Astrocyte (in vitro differentiated cells and primary cell): Measurements from ENCODE around the gene LSM14A. TPM values are rescaled to one million over a fixed set of nuclear protein-coding genes. Genes with fewer than 3 reads are reported as not detected.

ENCODE experiments used
- DNase-seq: peaks from one replicate; pipeline ENCODE4 v3.0.0-alpha.2; 2010; ENCODE audit warnings: low read depth
- FAIRE-seq: peaks from 2 replicates; lab custom pipeline; 2011; peaks lifted over from hg19 to GRCh38; lab: Jason Lieb, UNC
- H2AFZ ChIP-seq: 2 replicates; pipeline ENCODE4 v1.6.0; 2012; ENCODE audit warnings: low read depth, low read length, inconsistent platforms
- H3K27ac ChIP-seq: 2 replicates; pipeline ENCODE4 v1.5.1; 2011; ENCODE audit warnings: low read depth, low read length, inconsistent platforms
- H3K27me3 ChIP-seq: 2 replicates; pipeline ENCODE4 v1.6.0; 2011; ENCODE audit warnings: low read length, inconsistent platforms; ENCODE audit not compliant: insufficient read depth
- H3K36me3 ChIP-seq: 2 replicates; pipeline ENCODE4 v1.5.1; 2011; ENCODE audit warnings: low read length, inconsistent platforms; ENCODE audit not compliant: insufficient read depth
- H3K4me1 ChIP-seq: 2 replicates; pipeline ENCODE4 v1.5.1; 2011; ENCODE audit warnings: low read length, inconsistent platforms; ENCODE audit not compliant: insufficient read depth
- H3K4me2 ChIP-seq: 2 replicates; pipeline ENCODE4 v1.6.0; 2012; ENCODE audit warnings: low read length, inconsistent platforms
- H3K4me3 ChIP-seq: 2 replicates; pipeline ENCODE4 v1.5.1; 2011; ENCODE audit warnings: low read depth, mild to moderate bottlenecking, low read length, inconsistent platforms; ENCODE audit not compliant: insufficient read depth
- H3K79me2 ChIP-seq: 2 replicates; pipeline ENCODE4 v1.6.0; 2012; ENCODE audit warnings: mild to moderate bottlenecking, low read length, inconsistent platforms; ENCODE audit not compliant: insufficient read depth
- H3K9ac ChIP-seq: 2 replicates; pipeline ENCODE4 v1.6.0; 2012; ENCODE audit warnings: mild to moderate bottlenecking, low read length, inconsistent platforms
- H3K9me3 ChIP-seq: 2 replicates; pipeline ENCODE4 v1.5.1; 2012; ENCODE audit warnings: low read depth, mild to moderate bottlenecking, low read length, inconsistent platforms; ENCODE audit not compliant: insufficient read depth
- H4K20me1 ChIP-seq: 2 replicates; pipeline ENCODE4 v1.6.0; 2012; ENCODE audit warnings: low read length, inconsistent platforms; ENCODE audit not compliant: insufficient read depth
- H3K27ac Mint-ChIP-seq: one replicate; pipeline ENCODE4 v1.8.0; 2021; ENCODE audit warnings: mild to moderate bottlenecking, mixed read lengths; ENCODE audit not compliant: unreplicated experiment
- H3K27me3 Mint-ChIP-seq: one replicate; pipeline ENCODE4 v1.8.0; 2021; ENCODE audit warnings: low read depth, mixed read lengths; ENCODE audit not compliant: unreplicated experiment
- H3K36me3 Mint-ChIP-seq: one replicate; pipeline ENCODE4 v1.8.0; 2021; ENCODE audit warnings: low read depth, mixed read lengths; ENCODE audit not compliant: unreplicated experiment
- H3K4me1 Mint-ChIP-seq: one replicate; pipeline ENCODE4 v1.8.0; 2021; ENCODE audit warnings: low read depth, mixed read lengths; ENCODE audit not compliant: unreplicated experiment
- H3K4me3 Mint-ChIP-seq: one replicate; pipeline ENCODE4 v1.8.0; 2021; ENCODE audit warnings: mild to moderate bottlenecking, moderate library complexity, mixed read lengths; ENCODE audit not compliant: unreplicated experiment
- H3K9me3 Mint-ChIP-seq: one replicate; pipeline ENCODE4 v1.8.0; 2021; ENCODE audit warnings: mild to moderate bottlenecking, mixed read lengths; ENCODE audit not compliant: unreplicated experiment
- CTCF ChIP-seq: IDR thresholded peaks from 2 replicates; pipeline ENCODE4 v1.5.1; 2011; ENCODE audit warnings: low read depth, mild to moderate bottlenecking, inconsistent platforms, low read length, moderate library complexity; ENCODE audit not compliant: insufficient read depth
- EZH2 ChIP-seq: IDR thresholded peaks from 2 replicates; pipeline ENCODE4 v1.6.1; 2012; ENCODE audit warnings: mild to moderate bottlenecking, low read length, inconsistent platforms; ENCODE audit not compliant: insufficient read depth
- total RNA-seq: library from RNA; stranded (reverse); gene quantifications from 2 replicates; pipeline ENCODE4 v1.2.1, GENCODE V29; 2021

LSM14A gene
- total RNA-seq, 1 donor from 2014 or later: 88.4 TPM

- Mint-ChIP-seq H3K9me3 (no peaks in the 10 kb centered on the region), H3K36me3 (peaks cover 18% of the 10 kb centered on the region), H3K27me3 (no peaks in the 10 kb centered on the region), H3K27ac (no peak overlapping the region), H3K4me1 (peaks cover 10% of the 10 kb centered on the region), H3K4me3 (no peak overlapping the region)
- H3K9ac ChIP-seq: no peak overlapping the region
- FAIRE-seq (no peak), DNase-seq (no peak)
- H3K27me3 ChIP-seq: no peaks in the 10 kb centered on the region
- H3K4me3 ChIP-seq: no peak overlapping the region
- no peak overlapping the region for H3K4me2 ChIP-seq
- H4K20me1 ChIP-seq: peaks cover 64% of the 10 kb centered on the region
- no peak for TF ChIP-seq EZH2
- TF ChIP-seq CTCF: no peak
- H3K9me3 ChIP-seq: no peaks in the 10 kb centered on the region
- peaks cover 20% of the 10 kb centered on the region for H3K4me1 ChIP-seq
- peaks cover 52% of the 10 kb centered on the region for H3K36me3 ChIP-seq
- peaks cover 20% of the 10 kb centered on the region for H3K79me2 ChIP-seq
- H2AFZ ChIP-seq: no peak overlapping the region
- no peak overlapping the region for H3K27ac ChIP-seq
Observed at GRCh38 chr19:34226036-34226435, 53.7 kb downstream of the LSM14A start.

GRCh38 chr19:34228347-34228746 is 56.0 kb downstream of the LSM14A start:
- H3K27me3 ChIP-seq: no peaks in the 10 kb centered on the region
- DNase-seq (peak; percentile 42), FAIRE-seq (no peak)
- H3K36me3 ChIP-seq: peaks cover 33% of the 10 kb centered on the region
- peaks cover 25% of the 10 kb centered on the region for H3K4me1 Mint-ChIP-seq
- no peak overlapping the region for H3K4me3 ChIP-seq
- TF ChIP-seq EZH2 (no peak), CTCF (no peak)
- no peaks in the 10 kb centered on the region for H3K27me3 Mint-ChIP-seq
- H3K9me3 ChIP-seq: no peaks in the 10 kb centered on the region
- H4K20me1 ChIP-seq: peaks cover 49% of the 10 kb centered on the region
- H3K79me2 ChIP-seq: peaks cover 12% of the 10 kb centered on the region
- H3K27ac ChIP-seq: no peak overlapping the region
- no peak overlapping the region for H2AFZ ChIP-seq
- H3K36me3 Mint-ChIP-seq: peaks cover 12% of the 10 kb centered on the region
- H3K4me1 ChIP-seq: peaks cover 29% of the 10 kb centered on the region
- no peak overlapping the region for H3K4me3 Mint-ChIP-seq
- no peak overlapping the region for H3K9ac ChIP-seq
- H3K27ac Mint-ChIP-seq: no peak overlapping the region
- H3K9me3 Mint-ChIP-seq: no peaks in the 10 kb centered on the region
- H3K4me2 ChIP-seq: no peak overlapping the region

GRCh38 chr19:34228762-34229161 is 56.5 kb downstream of the LSM14A start:
- Histone ChIP-seq H3K27me3 (no peaks in the 10 kb centered on the region), H4K20me1 (peaks cover 45% of the 10 kb centered on the region), H2AFZ (no peak overlapping the region), H3K27ac (peak overlapping the region; percentile 19), H3K36me3 (peaks cover 29% of the 10 kb centered on the region), H3K79me2 (peaks cover 8% of the 10 kb centered on the region), H3K4me3 (no peak overlapping the region), H3K4me1 (peaks cover 33% of the 10 kb centered on the region), H3K9ac (no peak overlapping the region), H3K4me2 (no peak overlapping the region), H3K9me3 (no peaks in the 10 kb centered on the region)
- TF ChIP-seq EZH2 (no peak), CTCF (no peak)
- DNase-seq (no peak), FAIRE-seq (no peak)
- Mint-ChIP-seq H3K9me3 (no peaks in the 10 kb centered on the region), H3K4me3 (no peak overlapping the region), H3K4me1 (peaks cover 28% of the 10 kb centered on the region), H3K36me3 (peaks cover 10% of the 10 kb centered on the region), H3K27ac (no peak overlapping the region), H3K27me3 (no peaks in the 10 kb centered on the region)
